H1 (cell line): ENCODE data around the gene CHST11. TPM values are rescaled to one million over a fixed set of nuclear protein-coding genes. Genes with fewer than 3 reads are reported as not detected.

Source experiments
- CTCF ChIA-PET: fragments of 300-600 bp; sonication (Branson Sonifier 250); formaldehyde crosslinking; loops from one replicate; lab custom pipeline; 2021; ENCODE audit not compliant: partially characterized antibody; lab: Charles Lee
- POLR2A ChIA-PET: fragments of 300-600 bp; sonication (Branson Sonifier 250); formaldehyde crosslinking; loops from one replicate; lab custom pipeline; 2021; ENCODE audit warnings: inconsistent platforms; ENCODE audit not compliant: partially characterized antibody; lab: Charles Lee
- DNase-seq, 2 experiments: peaks; one replicate each; pipeline versions ENCODE4 v3.0.0 to v3.0.0-alpha.2; 2010 to 2022; ENCODE audit warnings: low spot score in 2 of 2, low read depth in 1 of 2, mixed read lengths in 1 of 2
- FAIRE-seq: peaks from 2 replicates; lab custom pipeline; 2011; peaks lifted over from hg19 to GRCh38; lab: Jason Lieb, UNC
- H2AFZ ChIP-seq: 2 replicates; pipeline ENCODE4 v1.8.1; 2012; ENCODE audit warnings: low read length, inconsistent platforms
- H2AK5ac ChIP-seq: 2 replicates; pipeline ENCODE4 v1.6.1; 2013; ENCODE audit warnings: low read depth, low read length
- H2BK120ac ChIP-seq: replicated peaks from 2 replicates; pipeline ENCODE3; 2013; ENCODE audit warnings: low read depth, low read length, inconsistent platforms
- H2BK12ac ChIP-seq: 2 replicates; pipeline ENCODE4 v1.6.1; 2013; ENCODE audit warnings: low read depth, low read length
- H2BK15ac ChIP-seq: 2 replicates; pipeline ENCODE4 v1.6.1; 2013; ENCODE audit warnings: low read length
- H2BK20ac ChIP-seq: 2 replicates; pipeline ENCODE4 v1.6.1; 2013; ENCODE audit warnings: low read length
- H2BK5ac ChIP-seq: 2 replicates; pipeline ENCODE4 v1.6.1; 2013; ENCODE audit warnings: low read depth, low read length
- H3K14ac ChIP-seq: 2 replicates; pipeline ENCODE4 v1.6.1; 2013; ENCODE audit warnings: inconsistent platforms; ENCODE audit not compliant: insufficient read length
- H3K18ac ChIP-seq: 2 replicates; pipeline ENCODE4 v1.6.1; 2013; ENCODE audit warnings: low read length; ENCODE audit errors: extremely low read depth
- H3K23ac ChIP-seq: 2 replicates; pipeline ENCODE4 v1.6.1; 2013; ENCODE audit warnings: inconsistent platforms; ENCODE audit not compliant: insufficient read length
- H3K23me2 ChIP-seq: 2 replicates; pipeline ENCODE4 v1.6.1; 2013; ENCODE audit warnings: low read depth, low read length
- H3K27ac ChIP-seq: 2 replicates; pipeline ENCODE4 v1.6.1; 2011; ENCODE audit warnings: low read depth, low read length, inconsistent platforms
- H3K27me3 ChIP-seq, 4 experiments: replicated peaks in 1 of 4; 1 replicate in 1 of 4; 2 replicates in 3 of 4; pipeline versions ENCODE4 v1.6.1 to v1.8.1; 2011 to 2013; ENCODE audit warnings: low read length in 3 of 4, mild to moderate bottlenecking in 3 of 4, inconsistent platforms in 2 of 4, mixed read lengths in 2 of 4, moderate library complexity in 1 of 4; ENCODE audit not compliant: control insufficient read depth in 3 of 4, insufficient read depth in 3 of 4; ENCODE audit errors: extremely low read depth in 1 of 4
- H3K36me3 ChIP-seq, 4 experiments: 2 replicates each; pipeline versions ENCODE4 v1.6.1 to v1.8.1; 2011 to 2013; ENCODE audit warnings: mild to moderate bottlenecking in 4 of 4, low read length in 3 of 4, moderate library complexity in 2 of 4, control low read depth in 1 of 4, inconsistent platforms in 1 of 4; ENCODE audit not compliant: insufficient read depth in 4 of 4, control insufficient read depth in 2 of 4
- H3K4ac ChIP-seq: replicated peaks from 2 replicates; pipeline ENCODE3; 2013; ENCODE audit warnings: low read length, low read depth, mixed read lengths, inconsistent platforms; ENCODE audit not compliant: insufficient read length
- H3K4me1 ChIP-seq, 4 experiments: replicated peaks in 1 of 4; 1 replicate in 1 of 4; 2 replicates in 3 of 4; pipeline versions ENCODE4 v1.6.1 to v1.8.1; 2011 to 2013; ENCODE audit warnings: low read length in 3 of 4, inconsistent platforms in 2 of 4, mixed read lengths in 1 of 4; ENCODE audit not compliant: insufficient read depth in 4 of 4, control insufficient read depth in 3 of 4
- H3K4me2 ChIP-seq, 2 experiments: 2 replicates each; pipeline versions ENCODE4 v1.6.1 to v1.8.1; 2011 to 2013; ENCODE audit warnings: low read depth in 2 of 2, low read length in 2 of 2, control low read depth in 1 of 2, inconsistent platforms in 1 of 2, mild to moderate bottlenecking in 1 of 2; ENCODE audit not compliant: insufficient read depth in 1 of 2
- H3K4me3 ChIP-seq, 4 experiments: fragments of 200-600, 300-600 bp in 1 of 4; sonication (generic), shearing (Covaris generic), sonication (Bioruptor Twin) in 1 of 4; 2 replicates each; pipeline versions ENCODE4 v1.5.1 to v1.8.1; 2011 to 2016; ENCODE audit warnings: low read length in 4 of 4, low read depth in 3 of 4, control low read depth in 2 of 4, inconsistent platforms in 2 of 4, mild to moderate bottlenecking in 2 of 4, mixed read lengths in 1 of 4, moderate library complexity in 1 of 4; ENCODE audit not compliant: insufficient read depth in 2 of 4; ENCODE audit errors: extremely low read depth in 1 of 4
- H3K56ac ChIP-seq: replicated peaks from 2 replicates; pipeline ENCODE3; 2013; ENCODE audit warnings: low read depth, mild to moderate bottlenecking, mixed read lengths, low read length, inconsistent platforms; ENCODE audit not compliant: insufficient read length
- H3K79me1 ChIP-seq: 2 replicates; pipeline ENCODE4 v1.6.1; 2013; ENCODE audit warnings: low read depth, low read length, control low read depth
- H3K79me2 ChIP-seq, 2 experiments: 2 replicates each; pipeline versions ENCODE4 v1.6.1 to v1.8.1; 2012 to 2013; ENCODE audit warnings: low read length in 2 of 2, mild to moderate bottlenecking in 2 of 2, inconsistent platforms in 1 of 2; ENCODE audit not compliant: insufficient read depth in 2 of 2, control insufficient read depth in 1 of 2
- H3K9ac ChIP-seq, 4 experiments: replicated peaks in 1 of 4; 1 replicate in 1 of 4; 2 replicates in 3 of 4; pipeline versions ENCODE4 v1.6.1 to v1.8.1; 2011 to 2013; ENCODE audit warnings: low read depth in 3 of 4, low read length in 3 of 4, control low read depth in 2 of 4, mild to moderate bottlenecking in 2 of 4, moderate library complexity in 2 of 4, inconsistent platforms in 1 of 4; ENCODE audit errors: extremely low read depth in 1 of 4
- H3K9me3 ChIP-seq, 2 experiments: 2 replicates each; pipeline versions ENCODE4 v1.6.1 to v1.8.1; 2012 to 2013; ENCODE audit warnings: mild to moderate bottlenecking in 2 of 2, moderate library complexity in 2 of 2, control low read depth in 1 of 2, inconsistent platforms in 1 of 2, low read depth in 1 of 2, low read length in 1 of 2, mixed read lengths in 1 of 2; ENCODE audit not compliant: insufficient read depth in 2 of 2
- H4K20me1 ChIP-seq, 2 experiments: replicated peaks in 1 of 2; 2 replicates each; pipeline versions ENCODE3 to v1.8.1; 2011 to 2013; ENCODE audit warnings: inconsistent platforms in 2 of 2, low read length in 2 of 2, mild to moderate bottlenecking in 1 of 2; ENCODE audit not compliant: insufficient read depth in 2 of 2, control insufficient read depth in 1 of 2
- H4K5ac ChIP-seq: 2 replicates; pipeline ENCODE4 v1.6.1; 2013; ENCODE audit warnings: low read length, low read depth, mixed read lengths, inconsistent platforms; ENCODE audit not compliant: insufficient read length
- H4K8ac ChIP-seq: 2 replicates; pipeline ENCODE4 v1.8.0; 2013; ENCODE audit warnings: mild to moderate bottlenecking, moderate library complexity, low read length, inconsistent platforms; ENCODE audit not compliant: insufficient read depth; ENCODE audit errors: extremely low read depth
- H4K91ac ChIP-seq: replicated peaks from 2 replicates; pipeline ENCODE3; 2013; ENCODE audit warnings: low read length, mixed read lengths, inconsistent platforms; ENCODE audit not compliant: insufficient read length
- ATF2 ChIP-seq: IDR thresholded peaks from 2 replicates; pipeline ENCODE4 v1.6.1; 2012; ENCODE audit warnings: low read length, inconsistent platforms
- BACH1 ChIP-seq: IDR thresholded peaks from 2 replicates; pipeline ENCODE4 v1.6.1; 2012; ENCODE audit warnings: low read length, improper control_type of control experiment
- CBX8 ChIP-seq: fragments of 300-800, 300-1000 bp; sonication (generic); IDR thresholded peaks from 2 replicates; pipeline ENCODE4 v1.7.1; 2016; ENCODE audit warnings: low read depth, low read length, borderline replicate concordance
- CHD2 ChIP-seq: IDR thresholded peaks from 2 replicates; pipeline ENCODE4 v1.6.1; 2012; ENCODE audit warnings: low read length, improper control_type of control experiment
- CREB1 ChIP-seq: IDR thresholded peaks from 2 replicates; pipeline ENCODE4 v1.6.1; 2012; ENCODE audit warnings: inconsistent platforms
- NRF1 ChIP-seq: IDR thresholded peaks from 2 replicates; pipeline ENCODE4 v1.6.1; 2011; ENCODE audit warnings: mild to moderate bottlenecking, low read depth, low read length, improper control_type of control experiment
- RFX5 ChIP-seq: IDR thresholded peaks from 2 replicates; pipeline ENCODE4 v1.6.1; 2011; ENCODE audit warnings: low read depth, low read length, improper control_type of control experiment, borderline replicate concordance
- SRF ChIP-seq: IDR thresholded peaks from 2 replicates; pipeline ENCODE4 v1.6.1; 2011; ENCODE audit warnings: mild to moderate bottlenecking, low read depth, low read length, moderate library complexity
- TCF12 ChIP-seq: IDR thresholded peaks from 2 replicates; pipeline ENCODE4 v1.6.1; 2011; ENCODE audit warnings: low read depth, mild to moderate bottlenecking, low read length
- USF2 ChIP-seq: IDR thresholded peaks from 2 replicates; pipeline ENCODE4 v1.6.1; 2011; ENCODE audit warnings: low read length, improper control_type of control experiment
- WGBS, 2 experiments: shearing (Covaris generic) in 1 of 2; methylation state at CpG; one replicate each; pipeline versions ENCODE4 v1.1.6 to v1.1.7; 2013 to 2015; ENCODE audit warnings: low lambda C conversion rate in 2 of 2, mixed read lengths in 2 of 2, inconsistent platforms in 1 of 2, low coverage in 1 of 2, missing lambda C conversion rate in 1 of 2; ENCODE audit not compliant: insufficient replicate concordance in 2 of 2, insufficient coverage in 1 of 2, insufficient read length in 1 of 2; ENCODE audit errors: extremely low coverage in 1 of 2, missing lambda C conversion rate in 1 of 2; 5-methylcytosine and 5-hydroxymethylcytosine counted together
- polyA plus RNA-seq, 7 experiments: library from polyadenylated mRNA; depleted of rRNA in 3 of 7; stranded (reverse) in 5 of 7; unstranded in 2 of 7; fragments of >200 nt in 5 of 7; fragments of 200-250 nt in 2 of 7; gene quantifications; 1 replicate in 5 of 7; 2 replicates in 1 of 7; 4 replicates in 1 of 7; pipeline versions ENCODE4 v1.2.1 to v1.2.3, GENCODE V29; 2011 to 2013; ENCODE audit warnings: missing spikeins in 2 of 7, mixed read lengths in 2 of 7
- total RNA-seq: library from RNA; stranded (reverse); fragmentation: NEBNext Ultra II Directional; extraction: Animal tissue kit (Norgen Biotek cat#: 25700); gene quantifications from 2 replicates; pipeline ENCODE4 v1.2.1, GENCODE V29; 2021

The CHST11 gene
- total and polyA plus RNA-seq, 2 of the 8 experiments (the other 6 are each of a cell fraction or from before 2014, with no cell fraction given) = 14.4 to 20.8 TPM

- no peak overlapping the region for H2BK120ac ChIP-seq
- H3K9me3 ChIP-seq = no peaks in the 10 kb centered on the region
- no peak overlapping the region for H3K56ac ChIP-seq
- H3K27me3 ChIP-seq = no peaks in the 10 kb centered on the region
- no peak overlapping the region for H3K14ac ChIP-seq
- H3K23ac ChIP-seq = no peak overlapping the region
- H2BK20ac ChIP-seq = no peak overlapping the region
- H3K9ac ChIP-seq = no peak overlapping the region
- DNase-seq (no peak), FAIRE-seq (no peak)
- no peaks in the 10 kb centered on the region for H3K23me2 ChIP-seq
- no peak overlapping the region for H4K8ac ChIP-seq
- no peak overlapping the region for H4K5ac ChIP-seq
- H2AFZ ChIP-seq = no peak overlapping the region
- H3K27ac ChIP-seq = no peak overlapping the region
- H2BK5ac ChIP-seq = no peak overlapping the region
- H3K4ac ChIP-seq = no peak overlapping the region
- H4K20me1 ChIP-seq = no peaks in the 10 kb centered on the region
- H3K4me3 ChIP-seq = no peak overlapping the region
- H3K36me3 ChIP-seq = no peaks in the 10 kb centered on the region
- no peak overlapping the region for H3K4me2 ChIP-seq
- no peak for TF ChIP-seq RFX5
- TF ChIP-seq SRF = no peak
- no peak for TF ChIP-seq CBX8
- TF ChIP-seq CREB1 = no peak
- no peak for TF ChIP-seq USF2
- no peak for TF ChIP-seq NRF1
- no peak for TF ChIP-seq BACH1
- TF ChIP-seq ATF2 = no peak
- no peak for TF ChIP-seq TCF12
- no peak for TF ChIP-seq CHD2
- TF ChIP-seq, all 59 proteins: peak for 0
- Histone ChIP-seq H2AK5ac (no peak overlapping the region), H3K79me2 (no peaks in the 10 kb centered on the region), H3K79me1 (no peaks in the 10 kb centered on the region), H3K4me1 (peaks cover 3 to 12% (median 6%) of the 10 kb centered on the region in 4 experiments; a peak in 4 of 7 replicates), H3K18ac (no peak overlapping the region), H4K91ac (no peak overlapping the region), H2BK12ac (no peak overlapping the region), H2BK15ac (no peak overlapping the region)
- 70% methylated on average over 2 of the region's 2 CpGs; no CpG with 5 or more reads in 1 of the 2 experiments for WGBS, 2 experiments
- POLR2A ChIA-PET = interaction anchor here (0.9 to 1.4 kb wide), 3 partner anchors 8 to 269 kb away, joined by 3 read pairs; no protein-coding TSS in a partner anchor
- CTCF ChIA-PET = interaction anchor here (0.7 to 4.3 kb wide), 6 partner anchors 13 to 365 kb away, joined by 3 to 17 read pairs (median 4); no protein-coding TSS in a partner anchor
Measured at GRCh38 chr12:104747330-104747729, 290.6 kb downstream of the CHST11 start.
